Mammary epithelial cell (primary cell): ENCODE data around the gene HTRA3.

ENCODE experiments used
- EZH2 ChIP-seq: IDR thresholded peaks from 2 replicates; pipeline ENCODE4 v1.6.1; 2012; ENCODE audit warnings: low read length, inconsistent platforms, borderline replicate concordance
- TF ChIP-seq, protein P1 (sequence below), 2 donors: IDR thresholded peaks in 1 of 2; conservative IDR thresholded peaks in 1 of 2; 2 replicates each; pipeline ENCODE4 v1.5.1; 2011 to 2012; ENCODE audit warnings: inconsistent platforms in 2 of 2, low read length in 2 of 2, mild to moderate bottlenecking in 2 of 2, control low read depth in 1 of 2, low read depth in 1 of 2; ENCODE audit not compliant: insufficient read depth in 1 of 2; ENCODE audit errors: extremely low read depth in 1 of 2

- TF ChIP-seq, protein P1, sequence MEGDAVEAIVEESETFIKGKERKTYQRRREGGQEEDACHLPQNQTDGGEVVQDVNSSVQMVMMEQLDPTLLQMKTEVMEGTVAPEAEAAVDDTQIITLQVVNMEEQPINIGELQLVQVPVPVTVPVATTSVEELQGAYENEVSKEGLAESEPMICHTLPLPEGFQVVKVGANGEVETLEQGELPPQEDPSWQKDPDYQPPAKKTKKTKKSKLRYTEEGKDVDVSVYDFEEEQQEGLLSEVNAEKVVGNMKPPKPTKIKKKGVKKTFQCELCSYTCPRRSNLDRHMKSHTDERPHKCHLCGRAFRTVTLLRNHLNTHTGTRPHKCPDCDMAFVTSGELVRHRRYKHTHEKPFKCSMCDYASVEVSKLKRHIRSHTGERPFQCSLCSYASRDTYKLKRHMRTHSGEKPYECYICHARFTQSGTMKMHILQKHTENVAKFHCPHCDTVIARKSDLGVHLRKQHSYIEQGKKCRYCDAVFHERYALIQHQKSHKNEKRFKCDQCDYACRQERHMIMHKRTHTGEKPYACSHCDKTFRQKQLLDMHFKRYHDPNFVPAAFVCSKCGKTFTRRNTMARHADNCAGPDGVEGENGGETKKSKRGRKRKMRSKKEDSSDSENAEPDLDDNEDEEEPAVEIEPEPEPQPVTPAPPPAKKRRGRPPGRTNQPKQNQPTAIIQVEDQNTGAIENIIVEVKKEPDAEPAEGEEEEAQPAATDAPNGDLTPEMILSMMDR (conservative IDR thresholded peaks at IDR 0.05 in 1 of 2, IDR thresholded peaks at IDR 0.05 in 1 of 2; ENCODE audit: extremely low read depth in 1 of 2, insufficient read depth in 1 of 2, low read depth in 1 of 2, low read length in 2 of 2), result no peak
- TF ChIP-seq EZH2, result no peak
Observed at GRCh38 chr4:8295471-8295870, 25.9 kb downstream of the HTRA3 start.
